ENCODE results near the gene TAOK2.
"Not testable (repeated sequence)": the region's sequence is repeated elsewhere in the genome, so short reads cannot be mapped to it uniquely, and the experiment has no call there.

Gene TAOK2

DNA sequence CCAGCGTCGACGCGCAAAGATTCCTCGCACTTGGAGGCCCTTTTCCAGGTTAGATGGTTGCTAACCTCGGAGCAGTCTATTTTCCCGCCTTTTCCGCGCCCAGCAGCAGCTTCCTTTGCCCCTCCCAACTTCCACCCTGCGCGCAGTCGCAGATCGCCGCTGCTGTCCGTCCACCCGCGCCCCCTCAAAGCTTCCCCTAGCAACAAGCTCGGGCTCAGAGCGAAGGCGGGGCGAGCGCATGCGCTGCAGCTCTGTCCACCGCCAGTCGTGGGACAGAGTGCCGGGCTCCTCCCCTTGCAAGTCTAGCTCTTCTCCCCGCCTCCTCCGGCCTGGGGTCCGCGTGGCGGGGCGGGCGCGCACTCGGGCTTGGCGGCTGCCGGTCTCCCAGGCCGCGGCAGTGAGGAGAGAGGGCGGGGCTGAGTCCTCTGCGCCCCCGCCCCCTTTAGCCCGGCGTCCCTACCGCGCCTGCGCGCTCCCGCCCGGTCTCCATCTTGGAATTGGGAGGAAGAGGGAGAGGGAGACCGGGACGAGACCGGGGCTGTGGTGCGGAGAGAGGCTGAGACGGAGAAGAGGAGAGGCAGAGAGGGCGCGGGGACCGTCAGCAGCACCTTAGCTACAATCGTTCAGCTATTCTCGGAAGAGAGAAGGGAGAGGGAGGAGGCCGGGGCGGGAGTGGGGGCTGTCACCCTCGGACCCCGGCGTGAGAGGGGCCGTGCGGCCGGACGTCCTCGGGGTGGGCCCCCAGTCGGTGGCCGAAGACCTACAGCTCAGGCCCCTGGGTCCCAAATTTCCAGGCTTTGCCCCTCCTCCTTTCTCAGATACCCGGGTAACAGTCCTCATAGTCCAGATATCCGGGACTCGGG lies at the start of gene TAOK2:
Gene TAOK2, plus strand, starts transcription at position 485 of the 863 bp plus-strand sequence. CDS start 3,905 bp downstream, outside the sequence.
- peak within 1 kb of the TSS; percentile 98 for H3K4me3 ChIP-seq (ENCODE audit: low read depth, low read length)
- TF ChIP-seq, protein P1, sequence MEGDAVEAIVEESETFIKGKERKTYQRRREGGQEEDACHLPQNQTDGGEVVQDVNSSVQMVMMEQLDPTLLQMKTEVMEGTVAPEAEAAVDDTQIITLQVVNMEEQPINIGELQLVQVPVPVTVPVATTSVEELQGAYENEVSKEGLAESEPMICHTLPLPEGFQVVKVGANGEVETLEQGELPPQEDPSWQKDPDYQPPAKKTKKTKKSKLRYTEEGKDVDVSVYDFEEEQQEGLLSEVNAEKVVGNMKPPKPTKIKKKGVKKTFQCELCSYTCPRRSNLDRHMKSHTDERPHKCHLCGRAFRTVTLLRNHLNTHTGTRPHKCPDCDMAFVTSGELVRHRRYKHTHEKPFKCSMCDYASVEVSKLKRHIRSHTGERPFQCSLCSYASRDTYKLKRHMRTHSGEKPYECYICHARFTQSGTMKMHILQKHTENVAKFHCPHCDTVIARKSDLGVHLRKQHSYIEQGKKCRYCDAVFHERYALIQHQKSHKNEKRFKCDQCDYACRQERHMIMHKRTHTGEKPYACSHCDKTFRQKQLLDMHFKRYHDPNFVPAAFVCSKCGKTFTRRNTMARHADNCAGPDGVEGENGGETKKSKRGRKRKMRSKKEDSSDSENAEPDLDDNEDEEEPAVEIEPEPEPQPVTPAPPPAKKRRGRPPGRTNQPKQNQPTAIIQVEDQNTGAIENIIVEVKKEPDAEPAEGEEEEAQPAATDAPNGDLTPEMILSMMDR (conservative IDR thresholded peaks at IDR 0.05; ENCODE audit: low read depth, low read length): no peak
- peak; percentile 100 for DNase-seq (ENCODE audit: low read depth)

DNA sequence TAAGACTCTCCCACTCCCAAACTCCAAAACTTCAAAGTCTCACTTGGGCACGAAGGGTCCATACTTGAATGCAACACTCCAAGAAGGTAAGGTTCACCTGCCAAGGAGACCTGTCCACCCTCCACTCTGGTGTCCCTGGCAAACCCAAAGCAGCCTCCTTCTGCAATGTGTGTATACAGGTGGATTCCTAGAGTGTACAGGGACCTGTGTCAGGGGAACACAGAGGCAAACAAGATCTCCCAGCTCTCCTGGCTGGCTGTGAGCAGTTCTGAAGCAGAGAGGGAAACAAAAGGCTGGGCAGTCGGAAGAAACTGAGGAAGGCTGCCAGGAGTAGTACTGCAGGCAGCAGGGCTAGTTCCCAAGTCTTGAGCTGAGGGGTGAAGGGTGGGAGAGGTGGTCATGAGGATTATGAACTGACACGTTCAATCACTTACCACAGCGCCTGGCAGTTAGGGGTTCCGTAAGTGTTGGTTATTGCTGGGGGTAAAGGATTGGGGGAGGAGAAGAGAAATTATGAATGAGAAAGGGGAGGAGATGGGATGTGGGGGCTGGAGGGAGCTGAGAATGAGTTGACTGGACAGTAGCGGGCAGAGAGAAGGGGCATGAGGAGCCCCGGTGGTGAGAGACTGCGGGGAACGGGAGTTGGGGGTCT lies 48.4 kb upstream of the TAOK2 start:
- H3K4me3 ChIP-seq (ENCODE audit: low read depth, low read length): peak overlapping the region; percentile 91
- TF ChIP-seq, protein P1 (conservative IDR thresholded peaks at IDR 0.05; ENCODE audit: low read depth, low read length): no peak
- peak; percentile 26 for DNase-seq (ENCODE audit: low read depth)

DNA sequence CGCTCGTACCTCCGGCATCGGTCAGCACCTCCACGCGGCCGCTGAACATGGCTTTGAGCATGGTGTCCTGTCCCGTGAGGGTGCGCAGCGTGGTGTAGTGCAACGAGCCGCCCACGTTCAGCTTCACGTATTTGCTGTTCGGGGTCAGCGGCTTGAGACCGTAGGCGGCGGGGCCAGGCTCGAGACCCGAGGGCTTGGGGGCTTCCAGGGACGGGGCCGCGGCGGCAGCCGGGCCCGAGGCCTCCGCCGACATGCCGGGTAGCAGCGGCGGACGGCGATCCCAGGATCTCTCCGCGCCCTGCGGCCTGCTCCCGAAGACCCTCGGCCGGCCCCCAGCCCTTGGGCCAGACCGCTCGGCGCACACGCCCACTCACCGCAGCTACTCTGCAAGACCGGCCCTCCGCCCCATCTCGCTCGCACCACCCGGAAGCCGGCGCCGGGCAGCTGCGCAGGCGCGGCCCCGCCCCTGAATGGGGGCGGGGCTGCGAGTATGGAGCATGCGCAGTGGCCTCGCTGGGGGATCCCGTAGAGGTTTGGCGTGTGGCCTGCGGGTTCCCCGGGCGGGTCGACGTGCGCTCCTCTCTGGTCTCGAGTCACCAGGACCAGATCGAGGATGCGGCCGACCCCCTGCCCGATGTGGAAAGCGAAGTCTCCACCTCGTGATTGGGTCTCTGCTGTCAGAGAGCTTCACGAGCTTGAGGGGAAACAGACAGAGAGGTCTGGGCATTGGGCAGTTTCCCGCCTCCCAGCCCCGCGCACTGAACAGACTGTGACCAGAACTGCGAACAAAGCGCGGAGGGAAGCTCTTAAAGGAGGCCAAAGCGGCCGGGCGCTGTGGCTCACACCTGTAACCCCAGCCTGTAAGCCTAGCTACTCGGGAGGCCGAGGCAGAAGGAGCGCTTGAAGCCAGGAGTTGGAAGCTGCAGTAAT lies 47.6 kb upstream of the TAOK2 start, which contains the start of gene KCTD13:
Gene KCTD13, minus strand, starts transcription at position 446 of the 930 bp plus-strand sequence. Its CDS starts 193 bp downstream, at position 253.
- DNase-seq (ENCODE audit: low read depth): peak; percentile 79
- TF ChIP-seq, protein P1 (conservative IDR thresholded peaks at IDR 0.05; ENCODE audit: low read depth, low read length): no peak
- H3K4me3 ChIP-seq (ENCODE audit: low read depth, low read length): peak within 1 kb of the TSS; percentile 91

DNA sequence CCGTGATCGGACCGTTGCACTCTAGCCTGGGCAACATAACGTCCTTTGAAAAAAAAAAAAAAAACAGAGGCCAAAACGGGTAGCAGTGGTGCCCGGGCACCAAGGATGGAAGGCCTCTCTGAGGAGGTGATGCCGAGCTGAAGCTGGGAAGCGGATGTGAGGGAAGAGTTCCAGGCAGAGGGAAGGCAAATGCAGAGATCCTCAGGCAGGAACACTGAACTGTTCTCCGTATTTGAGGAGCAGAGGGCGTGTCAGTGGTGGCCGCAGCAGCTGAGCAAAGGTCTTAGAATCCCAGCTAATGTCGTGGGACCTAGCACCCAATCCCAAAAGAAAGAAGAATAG lies 47.0 kb upstream of the TAOK2 start:
- DNase-seq (ENCODE audit: low read depth): no peak
- TF ChIP-seq, protein P1 (conservative IDR thresholded peaks at IDR 0.05; ENCODE audit: low read depth, low read length): no peak

DNA sequence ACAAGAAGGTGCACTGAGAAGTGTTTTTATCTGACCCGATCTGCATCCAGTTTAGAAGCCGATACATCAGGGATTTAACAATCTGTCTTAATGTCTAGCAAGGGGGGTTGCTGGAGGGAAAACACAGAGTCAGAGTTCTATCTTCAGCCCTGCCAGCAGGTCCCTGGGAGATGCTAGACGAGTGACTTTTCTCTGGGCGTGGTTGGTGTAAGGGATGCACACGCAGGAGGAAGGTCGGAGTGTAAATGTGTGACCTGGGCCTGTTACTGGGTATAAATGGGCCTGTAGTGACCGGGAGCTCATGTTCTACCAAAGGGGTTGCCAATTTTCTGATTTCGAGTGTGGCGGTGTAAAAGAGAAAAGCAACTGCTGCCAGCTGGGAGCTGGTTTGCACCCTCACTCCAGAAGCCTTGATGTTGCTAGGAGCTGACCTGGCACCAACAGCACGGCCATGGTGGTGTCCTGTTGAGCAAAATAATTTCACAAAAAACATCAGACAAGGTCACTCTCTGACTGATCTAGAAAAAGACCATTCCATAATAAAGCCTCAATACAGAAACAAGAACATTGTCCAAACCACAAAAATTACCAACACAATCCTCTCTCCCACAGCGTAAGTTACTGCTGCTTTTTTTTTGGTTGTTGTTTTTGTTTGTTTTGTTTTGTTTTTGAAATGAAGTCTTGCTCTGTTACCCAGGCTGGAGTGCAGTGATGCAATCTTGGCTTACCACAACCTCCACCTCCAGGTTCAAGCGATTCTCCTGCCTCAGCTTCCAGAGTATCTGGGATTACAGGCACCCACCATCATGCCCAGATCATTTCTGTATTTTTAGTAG lies 46.4 kb upstream of the TAOK2 start:
- peak; percentile 21 for DNase-seq (ENCODE audit: low read depth)
- H3K4me3 ChIP-seq (ENCODE audit: low read depth, low read length): peak overlapping the region; percentile 91
- TF ChIP-seq, protein P1 (conservative IDR thresholded peaks at IDR 0.05; ENCODE audit: low read depth, low read length): no peak

More for the DNA sequence above, 47.0 kb upstream of the TAOK2 start:
- H3K4me3 ChIP-seq (ENCODE audit: low read depth, low read length): peak overlapping the region; percentile 91

DNA sequence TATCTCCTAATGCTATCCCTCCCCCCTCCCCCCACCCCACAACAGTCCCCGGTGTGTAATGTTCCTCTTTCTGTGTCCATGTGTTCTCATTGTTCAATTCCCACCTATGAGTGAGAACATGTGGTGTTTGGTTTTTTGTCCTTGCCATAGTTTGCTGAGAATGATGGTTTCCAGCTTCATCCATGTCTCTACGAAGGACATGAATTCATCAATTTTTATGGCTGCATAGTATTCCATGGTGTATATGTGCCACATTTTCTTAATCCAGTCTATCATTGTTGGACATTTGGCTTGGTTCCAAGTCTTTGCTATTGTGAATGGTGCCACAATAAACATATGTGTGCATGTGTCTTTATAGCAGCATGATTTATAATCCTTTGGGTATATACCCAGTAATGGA lies 41.9 kb upstream of the TAOK2 start:
- DNase-seq (ENCODE audit: low read depth); H3K4me3 ChIP-seq (ENCODE audit: low read depth, low read length): not testable (repeated sequence)
